ENCODE measurements around the gene C6orf132. TPM values are rescaled to one million over a fixed set of nuclear protein-coding genes. Genes with fewer than 3 reads are reported as not detected.
A peak's percentile ranks its signal among the peaks of the same experiment; 100 is the strongest.

C6orf132 gene
- total RNA-seq, 2 donors from 2014 or later, result 35.1 to 42.3 TPM

DNA sequence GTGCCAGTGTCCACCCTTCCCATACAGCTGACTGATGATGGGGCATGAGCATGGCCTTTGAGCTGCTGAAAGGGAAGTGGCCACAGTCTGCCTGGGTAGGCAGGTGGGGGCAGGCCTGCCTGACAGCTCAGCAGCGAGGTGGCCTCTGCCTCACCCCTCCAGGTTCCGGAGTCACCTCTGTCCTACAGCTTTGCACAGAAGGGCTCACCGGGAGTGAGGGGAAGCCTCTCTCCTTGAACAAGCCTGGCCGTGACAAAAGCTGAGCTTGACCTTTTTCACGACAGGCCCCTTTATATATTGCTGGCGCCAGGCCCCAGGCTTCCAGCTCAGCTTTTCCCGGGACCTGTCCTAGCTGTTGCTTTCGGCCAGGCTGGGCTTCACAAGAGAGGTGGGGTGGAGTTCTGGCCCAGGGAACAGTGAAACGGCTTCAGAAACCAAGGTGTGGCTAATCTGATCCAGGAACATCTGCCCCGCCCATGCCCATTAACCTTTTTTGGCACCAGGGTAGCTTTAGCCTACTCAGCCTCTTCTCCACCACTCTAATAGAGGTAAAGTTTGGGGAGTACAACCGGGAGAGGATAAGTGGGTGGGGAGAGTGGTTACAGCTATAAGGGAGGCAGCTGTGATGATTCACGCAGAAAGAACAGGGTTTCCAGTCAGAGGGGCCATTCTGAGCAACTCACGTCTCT is 42.9 kb downstream of the C6orf132 start:
- TF ChIP-seq, protein P1, sequence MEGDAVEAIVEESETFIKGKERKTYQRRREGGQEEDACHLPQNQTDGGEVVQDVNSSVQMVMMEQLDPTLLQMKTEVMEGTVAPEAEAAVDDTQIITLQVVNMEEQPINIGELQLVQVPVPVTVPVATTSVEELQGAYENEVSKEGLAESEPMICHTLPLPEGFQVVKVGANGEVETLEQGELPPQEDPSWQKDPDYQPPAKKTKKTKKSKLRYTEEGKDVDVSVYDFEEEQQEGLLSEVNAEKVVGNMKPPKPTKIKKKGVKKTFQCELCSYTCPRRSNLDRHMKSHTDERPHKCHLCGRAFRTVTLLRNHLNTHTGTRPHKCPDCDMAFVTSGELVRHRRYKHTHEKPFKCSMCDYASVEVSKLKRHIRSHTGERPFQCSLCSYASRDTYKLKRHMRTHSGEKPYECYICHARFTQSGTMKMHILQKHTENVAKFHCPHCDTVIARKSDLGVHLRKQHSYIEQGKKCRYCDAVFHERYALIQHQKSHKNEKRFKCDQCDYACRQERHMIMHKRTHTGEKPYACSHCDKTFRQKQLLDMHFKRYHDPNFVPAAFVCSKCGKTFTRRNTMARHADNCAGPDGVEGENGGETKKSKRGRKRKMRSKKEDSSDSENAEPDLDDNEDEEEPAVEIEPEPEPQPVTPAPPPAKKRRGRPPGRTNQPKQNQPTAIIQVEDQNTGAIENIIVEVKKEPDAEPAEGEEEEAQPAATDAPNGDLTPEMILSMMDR (IDR thresholded peaks at IDR 0.05), result no peak
- peak; percentile 89 for DNase-seq
- intact Hi-C loops (cut with DNase I), result loop anchor here (5.0 kb wide), 1 partner anchor 43 kb away; the partner anchor contains the start of gene C6orf132
- Histone ChIP-seq H3K4me1 (peaks cover 18% of the 10 kb centered on the region), H3K36me3 (no peaks in the 10 kb centered on the region), H3K9ac (ENCODE audit: low read depth in 2 of 2, low read length in 2 of 2) (peak overlapping the region in 1 of 2 donors; percentile 61), H3K4me3 (no peak overlapping the region), H3K9me3 (no peaks in the 10 kb centered on the region), H3K27me3 (no peaks in the 10 kb centered on the region), H3K27ac (peak overlapping the region; percentile 84)

DNA sequence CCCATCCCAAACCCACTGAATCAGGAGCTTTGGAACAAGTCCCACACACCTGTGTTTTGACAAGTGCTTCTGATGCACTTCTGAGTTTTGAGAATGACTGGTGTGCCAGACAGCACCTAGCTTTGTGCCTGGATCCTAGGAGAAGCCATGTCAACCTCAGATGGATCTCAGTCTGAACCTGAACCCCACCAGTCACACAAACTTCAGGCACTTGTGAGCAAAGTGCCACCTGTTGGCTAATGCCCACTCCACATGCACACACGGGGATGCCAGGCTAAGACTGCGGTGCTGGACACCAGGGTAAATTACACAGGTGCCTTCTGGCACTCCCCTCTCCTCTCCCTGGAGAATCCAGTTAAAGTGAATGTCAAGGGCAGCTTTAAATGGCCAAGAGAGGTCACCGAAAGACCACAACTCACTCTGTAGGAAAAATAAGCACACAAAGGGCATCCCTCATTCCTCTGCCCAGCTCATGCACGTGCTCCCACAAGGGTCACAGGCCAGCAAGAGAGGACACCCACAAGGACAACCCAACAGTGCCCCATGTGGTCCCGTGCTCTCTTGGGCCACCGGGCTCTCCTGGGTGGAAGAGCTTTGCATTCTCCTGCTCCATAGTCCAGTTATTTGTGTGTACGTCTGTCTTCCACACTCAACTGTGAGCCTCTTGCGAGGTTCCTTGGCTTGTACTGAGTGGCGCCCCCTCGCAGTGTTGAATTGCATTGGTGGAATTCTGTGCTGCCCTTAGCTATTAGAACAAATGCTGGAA is 46.5 kb downstream of the C6orf132 start:
- no peaks in the 10 kb centered on the region for H3K36me3 ChIP-seq
- H3K9ac ChIP-seq (ENCODE audit: low read depth in 2 of 2, low read length in 2 of 2), result no peak overlapping the region
- no peak overlapping the region for H3K27ac ChIP-seq
- no peaks in the 10 kb centered on the region for H3K27me3 ChIP-seq
- H3K4me3 ChIP-seq, result no peak overlapping the region
- TF ChIP-seq, protein P1 (IDR thresholded peaks at IDR 0.05), result no peak
- peaks cover 12% of the 10 kb centered on the region for H3K4me1 ChIP-seq
- no peak for DNase-seq
- intact Hi-C loops (cut with DNase I), result loop anchor here (5.0 kb wide), 1 partner anchor 46 kb away; the partner anchor contains the start of gene C6orf132
- no peaks in the 10 kb centered on the region for H3K9me3 ChIP-seq

DNA sequence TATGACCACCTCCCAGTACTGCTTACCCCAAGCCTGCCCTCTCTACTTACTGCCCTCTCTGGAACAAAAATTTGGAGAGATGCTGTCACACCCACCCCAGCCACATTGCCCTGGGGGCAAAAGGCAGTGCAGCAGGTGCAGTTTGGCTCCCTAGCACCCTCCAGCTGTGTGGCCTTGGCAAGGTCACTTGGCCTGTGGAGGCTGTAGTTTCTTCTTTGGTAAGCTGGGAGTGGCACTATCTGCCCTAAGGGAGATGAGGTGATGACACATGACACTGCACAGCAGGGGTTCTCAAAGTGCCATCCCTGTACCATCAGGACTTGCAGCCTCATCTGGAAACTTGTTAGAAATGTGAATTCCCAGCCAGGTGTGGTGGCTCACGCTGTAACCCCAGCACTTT is 47.3 kb downstream of the C6orf132 start:
- no peak overlapping the region for H3K9ac ChIP-seq (ENCODE audit: low read depth in 2 of 2, low read length in 2 of 2)
- H3K9me3 ChIP-seq, result no peaks in the 10 kb centered on the region
- TF ChIP-seq, protein P1 (IDR thresholded peaks at IDR 0.05), result no peak
- intact Hi-C loops (cut with DNase I), result loop anchor here (5.0 kb wide), 1 partner anchor 47 kb away; the partner anchor contains the start of gene C6orf132
- H3K27ac ChIP-seq, result no peak overlapping the region
- no peak overlapping the region for H3K4me3 ChIP-seq
- no peaks in the 10 kb centered on the region for H3K36me3 ChIP-seq
- H3K4me1 ChIP-seq, result peaks cover 12% of the 10 kb centered on the region
- DNase-seq, result no peak
- no peaks in the 10 kb centered on the region for H3K27me3 ChIP-seq

DNA sequence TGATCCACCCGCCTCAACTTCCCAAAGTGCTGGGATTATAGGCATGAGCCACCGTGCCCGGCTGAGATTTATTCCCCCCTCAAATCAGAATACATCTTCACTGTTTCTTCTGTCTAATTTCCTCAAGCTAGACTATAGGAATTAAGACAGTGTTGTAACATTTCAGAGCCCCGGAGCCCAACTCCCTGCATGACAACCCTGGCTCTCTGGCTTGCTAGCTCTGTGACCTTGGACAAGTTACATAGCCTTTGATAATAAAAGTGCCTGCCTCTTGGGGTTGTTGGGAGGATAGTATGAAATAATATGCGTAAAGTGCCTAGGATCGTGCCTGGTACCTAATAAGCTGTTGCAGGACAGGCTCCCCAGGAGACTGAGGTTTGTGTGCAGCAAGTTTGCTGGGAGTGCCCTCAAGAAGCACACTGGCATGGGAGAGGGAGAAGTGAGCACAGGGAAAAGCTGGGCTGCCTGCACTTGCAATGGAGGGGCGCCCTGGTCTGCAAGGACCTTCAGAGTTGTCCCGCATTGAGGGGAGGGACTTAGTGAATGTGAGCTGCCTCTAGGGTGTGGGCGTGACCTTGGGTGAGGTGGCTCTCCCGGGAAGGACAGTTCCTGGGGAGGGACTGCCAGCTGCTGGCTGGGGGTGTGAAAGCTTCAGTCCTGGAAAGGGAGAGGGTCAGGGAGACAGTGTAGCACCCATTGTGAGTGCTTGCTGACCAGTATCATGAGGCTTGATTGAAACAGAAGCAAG is 48.7 kb downstream of the C6orf132 start:
- no peaks in the 10 kb centered on the region for H3K9me3 ChIP-seq
- H3K27ac ChIP-seq, result no peak overlapping the region
- peak; percentile 45 for DNase-seq
- H3K4me1 ChIP-seq, result no peaks in the 10 kb centered on the region
- no peaks in the 10 kb centered on the region for H3K36me3 ChIP-seq
- intact Hi-C loops (cut with DNase I), result no loop called here
- no peaks in the 10 kb centered on the region for H3K27me3 ChIP-seq
- TF ChIP-seq, protein P1 (IDR thresholded peaks at IDR 0.05), result no peak
- H3K9ac ChIP-seq (ENCODE audit: low read depth in 2 of 2, low read length in 2 of 2), result peak overlapping the region in 1 of 2 donors; percentile 14
- no peak overlapping the region for H3K4me3 ChIP-seq

DNA sequence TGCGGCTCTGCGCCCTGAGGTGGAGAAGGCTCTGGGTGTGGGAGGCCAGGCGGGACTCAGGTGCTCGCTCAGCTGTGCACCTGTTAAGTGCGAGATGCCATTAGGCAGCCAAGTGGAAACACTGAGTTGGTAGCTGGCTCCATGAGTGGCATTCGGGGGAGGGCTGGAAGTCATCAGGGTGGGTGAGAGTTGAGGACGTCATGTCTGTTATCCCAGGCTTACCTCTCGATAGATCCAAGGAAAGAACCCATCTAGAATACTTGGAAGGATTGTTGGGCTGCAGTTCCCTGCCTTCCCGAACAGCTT is 50.7 kb downstream of the C6orf132 start:
- no peak for DNase-seq
- Histone ChIP-seq H3K9ac (ENCODE audit: low read depth in 2 of 2, low read length in 2 of 2) (no peak overlapping the region), H3K36me3 (no peaks in the 10 kb centered on the region), H3K4me1 (no peaks in the 10 kb centered on the region), H3K27ac (no peak overlapping the region), H3K9me3 (no peaks in the 10 kb centered on the region), H3K27me3 (no peaks in the 10 kb centered on the region), H3K4me3 (no peak overlapping the region)
- TF ChIP-seq, protein P1 (IDR thresholded peaks at IDR 0.05), result no peak
- intact Hi-C loops (cut with DNase I), result no loop called here

Data from colonic mucosa (tissue), 4 donors.